Central memory CD4-positive, alpha-beta T cell (primary cell): ENCODE results near the gene PKLR.
A peak's percentile ranks its signal among the peaks of the same experiment; 100 is the strongest.
"Not testable (repeated sequence)": the region's sequence is repeated elsewhere in the genome, so short reads cannot be mapped to it uniquely, and the experiment has no call there.

ENCODE experiments used
- DNase-seq: peaks from one replicate; pipeline ENCODE4 v3.0.0; 2022
- total RNA-seq, 3 experiments: gene quantifications; one replicate each; lab custom pipeline; 2026; lab: John Stamatoyannopoulos, UW

The PKLR gene
- total RNA-seq: 0 to 0.11 (median 0) reads per million in 3 experiments

DNA sequence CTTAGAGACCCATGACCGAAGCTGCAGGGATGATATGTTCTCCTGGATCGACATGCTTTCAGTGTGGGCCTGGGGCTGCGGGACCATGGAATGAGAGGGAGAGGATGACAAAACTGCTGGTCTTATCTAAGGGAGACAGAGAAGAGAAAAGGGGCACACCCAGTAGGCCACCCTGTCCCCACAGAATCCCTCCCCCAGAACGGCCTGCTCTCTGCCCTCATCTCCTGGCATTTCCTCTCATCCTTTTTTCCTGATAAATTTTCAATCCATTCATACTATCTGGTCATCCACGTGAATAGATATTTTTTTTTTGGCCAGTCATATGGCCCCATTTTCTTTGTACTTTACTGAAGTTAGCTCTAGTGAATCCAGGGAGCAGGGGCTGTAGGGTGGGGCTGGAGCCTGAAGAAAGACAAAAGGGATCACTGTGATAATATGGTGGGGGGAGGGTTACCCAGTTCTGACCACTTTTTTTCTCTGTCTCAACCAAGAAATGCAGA, at the start of gene PKLR:
Gene PKLR, minus strand, starts transcription at position 97 of the 500 bp plus-strand sequence. Its CDS starts 43 bp downstream, at position 54.
- DNase-seq: no peak

DNA sequence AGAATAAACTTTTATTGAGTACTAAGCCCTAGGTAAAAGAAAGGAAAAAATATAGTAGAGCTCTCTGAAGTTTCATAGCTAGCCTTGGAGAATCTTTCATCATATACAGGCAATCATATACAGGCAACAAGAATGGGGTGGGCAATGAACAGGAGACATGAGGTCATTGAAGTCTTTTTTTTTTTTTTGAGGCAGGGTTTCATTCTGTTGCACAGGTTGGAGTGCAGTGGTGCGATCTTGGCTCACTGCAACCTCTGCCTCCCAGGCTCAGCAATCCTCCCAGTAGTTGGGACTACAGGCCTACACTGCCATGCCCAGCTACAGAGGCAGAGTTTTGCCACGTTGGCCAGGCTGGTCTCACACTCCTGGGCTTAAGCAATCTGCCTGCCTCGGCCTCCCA, 41.6 kb upstream of the PKLR start:
- DNase-seq: no peak

- no peak for DNase-seq
These were observed 38.4 kb upstream of the PKLR start for GRCh38 chr1:155339515-155340097.

DNA sequence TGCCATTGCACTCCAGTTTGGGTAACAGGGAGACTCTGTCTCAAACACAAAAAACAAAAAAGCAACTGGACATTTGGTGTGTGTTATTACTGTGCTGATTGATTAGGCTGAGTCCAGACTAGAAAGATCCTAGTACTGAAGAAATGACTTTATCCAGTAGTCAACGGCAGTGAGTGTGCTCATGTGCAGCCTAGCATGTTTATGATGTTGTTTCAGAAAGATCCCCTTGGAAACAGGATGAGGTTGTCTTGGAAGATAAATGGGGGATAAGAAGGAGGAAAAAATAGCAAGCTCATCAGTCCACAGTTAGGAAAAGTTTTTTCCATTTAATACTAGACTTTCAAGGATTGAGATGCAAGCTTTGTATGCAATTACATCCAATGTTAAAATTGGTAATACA, 33.7 kb upstream of the PKLR start:
- DNase-seq: no peak

DNA sequence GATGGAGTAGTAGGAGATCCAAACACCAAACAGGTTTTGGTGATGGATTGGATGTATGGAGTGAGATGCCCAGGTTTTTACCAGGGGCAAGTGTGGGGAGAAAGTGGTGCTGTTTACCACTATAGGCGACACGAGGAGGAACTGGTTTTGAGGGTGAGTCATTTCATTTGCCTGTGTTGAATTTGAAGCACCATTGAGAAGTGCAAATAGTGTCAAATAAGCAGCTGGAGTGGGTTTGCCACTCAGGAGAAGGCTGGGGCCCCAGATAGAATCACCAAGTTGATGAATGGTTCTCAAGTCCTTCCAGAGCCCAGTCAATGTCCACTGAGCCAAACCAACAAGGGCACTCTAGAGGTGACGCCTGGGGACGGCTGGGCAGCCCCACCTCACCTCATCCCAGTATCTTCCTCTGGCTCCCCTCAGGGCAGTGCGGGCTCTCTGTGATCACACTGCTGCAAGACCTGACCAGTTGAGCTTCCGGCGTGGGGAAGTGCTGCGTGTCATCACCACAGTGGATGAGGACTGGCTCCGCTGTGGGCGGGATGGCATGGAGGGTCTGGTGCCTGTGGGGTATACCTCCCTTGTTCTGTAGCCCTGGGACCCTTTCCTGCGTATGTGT, 28.9 kb upstream of the PKLR start:
- DNase-seq: no peak

GRCh38 chr1:155328856-155329255, 27.6 kb upstream of the PKLR start:
- DNase-seq: not testable (repeated sequence)

- DNase-seq: no peak
These were observed 26.7 kb upstream of the PKLR start for GRCh38 chr1:155327981-155328380.

- DNase-seq: no peak
These were observed 25.4 kb upstream of the PKLR start for GRCh38 chr1:155326631-155327037.

DNA sequence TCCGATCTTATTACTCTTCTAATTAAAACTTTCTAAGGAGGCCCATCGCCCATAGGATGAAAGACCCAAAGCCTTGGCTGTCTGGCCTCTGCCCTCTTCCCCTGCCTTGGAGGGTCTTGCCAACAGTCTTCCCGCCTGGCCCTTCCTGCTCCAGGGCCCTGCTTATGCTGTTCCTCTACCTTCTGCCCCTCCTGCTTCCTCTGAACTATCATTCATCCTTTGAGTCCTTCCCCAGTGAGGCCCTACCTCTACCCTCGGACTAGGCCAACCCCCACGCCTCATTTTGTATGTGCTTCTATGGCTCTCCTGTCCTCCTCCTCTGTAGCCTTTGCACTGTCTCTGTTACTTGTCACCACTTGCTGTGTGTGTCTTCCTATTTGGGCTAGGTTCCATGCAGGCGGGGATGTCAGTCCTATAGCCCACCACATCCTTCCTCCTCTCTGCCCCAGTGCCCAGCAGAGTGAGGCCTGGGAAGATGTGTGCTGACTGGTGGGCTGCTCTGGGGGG, 24.8 kb upstream of the PKLR start:
- no peak for DNase-seq

DNA sequence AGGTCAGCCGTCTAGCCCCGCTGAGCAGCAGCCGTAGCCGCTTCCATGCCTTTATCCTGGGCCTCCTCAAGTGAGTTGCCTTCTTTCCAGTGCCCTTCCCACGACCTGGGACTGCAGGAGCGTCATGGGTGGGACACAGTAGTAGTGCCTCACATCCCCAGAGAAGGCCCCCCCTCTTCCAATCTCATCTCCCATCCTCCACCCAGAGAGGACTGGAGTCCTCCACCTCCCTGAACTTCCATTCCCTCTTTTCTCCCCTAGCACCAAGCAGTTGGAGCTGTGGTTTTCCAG, 24.3 kb upstream of the PKLR start:
- DNase-seq: no peak

DNA sequence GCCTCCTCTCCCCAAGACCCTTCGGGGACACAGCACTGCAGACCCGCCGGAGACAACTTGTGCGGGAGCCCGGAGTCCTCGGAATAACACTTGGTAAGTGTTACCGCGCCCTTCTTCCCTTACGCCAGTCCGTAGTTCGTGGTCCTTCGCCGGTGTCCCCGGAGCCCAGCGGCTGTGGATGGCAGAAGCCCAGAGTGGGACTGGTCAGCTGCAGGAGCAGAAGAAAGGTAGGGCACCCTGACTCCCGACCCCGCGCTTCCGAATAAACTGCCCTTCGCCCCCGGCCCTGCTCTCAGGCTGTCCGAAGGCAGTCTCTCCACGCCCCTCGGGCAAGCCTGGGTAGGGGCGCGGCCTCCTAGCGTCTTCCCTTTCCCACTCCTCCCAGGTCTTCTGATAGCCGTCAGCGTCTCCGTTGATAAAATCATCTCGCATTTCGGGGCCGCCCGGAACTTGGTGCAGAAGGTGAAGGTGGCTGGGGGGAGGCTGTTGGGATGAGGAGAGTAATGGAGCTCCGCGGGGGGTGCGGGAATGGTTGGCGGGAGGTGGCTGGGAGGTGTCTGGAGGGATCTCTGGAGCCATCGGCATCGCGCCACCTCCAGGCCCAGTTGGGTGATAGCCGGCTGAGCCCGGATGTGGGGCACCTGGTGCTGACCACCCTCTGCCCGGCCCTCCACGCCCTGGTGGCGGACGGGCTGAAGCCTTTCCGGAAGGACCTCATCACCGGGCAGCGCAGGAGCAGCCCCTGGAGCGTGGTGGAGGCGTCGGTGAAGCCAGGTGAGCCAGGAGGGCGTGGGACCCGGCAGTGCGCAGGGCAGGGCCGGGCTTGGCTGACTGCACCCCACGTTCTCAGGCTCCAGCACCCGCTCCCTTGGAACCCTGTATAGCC, 23.7 kb upstream of the PKLR start:
- no peak for DNase-seq

GRCh38 chr1:155324037-155324716, 22.9 kb upstream of the PKLR start:
- peak; percentile 85 for DNase-seq

DNA sequence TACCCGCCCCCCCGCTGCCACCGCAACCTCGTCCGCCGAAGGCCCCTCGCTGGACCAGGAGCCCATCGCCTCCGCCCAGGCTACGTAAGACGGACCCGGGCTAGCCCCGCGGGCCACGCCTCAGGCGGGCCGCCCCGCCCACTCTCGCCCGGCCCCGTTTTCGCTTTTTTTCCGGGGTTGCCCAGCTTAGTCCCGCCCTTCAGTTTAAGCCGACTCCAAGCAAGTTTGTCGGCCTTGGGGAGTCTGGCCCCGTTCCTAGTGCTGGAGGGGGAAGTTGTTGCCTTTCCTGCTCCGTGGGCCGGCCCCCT, 22.4 kb upstream of the PKLR start:
- peak; percentile 71 for DNase-seq

DNA sequence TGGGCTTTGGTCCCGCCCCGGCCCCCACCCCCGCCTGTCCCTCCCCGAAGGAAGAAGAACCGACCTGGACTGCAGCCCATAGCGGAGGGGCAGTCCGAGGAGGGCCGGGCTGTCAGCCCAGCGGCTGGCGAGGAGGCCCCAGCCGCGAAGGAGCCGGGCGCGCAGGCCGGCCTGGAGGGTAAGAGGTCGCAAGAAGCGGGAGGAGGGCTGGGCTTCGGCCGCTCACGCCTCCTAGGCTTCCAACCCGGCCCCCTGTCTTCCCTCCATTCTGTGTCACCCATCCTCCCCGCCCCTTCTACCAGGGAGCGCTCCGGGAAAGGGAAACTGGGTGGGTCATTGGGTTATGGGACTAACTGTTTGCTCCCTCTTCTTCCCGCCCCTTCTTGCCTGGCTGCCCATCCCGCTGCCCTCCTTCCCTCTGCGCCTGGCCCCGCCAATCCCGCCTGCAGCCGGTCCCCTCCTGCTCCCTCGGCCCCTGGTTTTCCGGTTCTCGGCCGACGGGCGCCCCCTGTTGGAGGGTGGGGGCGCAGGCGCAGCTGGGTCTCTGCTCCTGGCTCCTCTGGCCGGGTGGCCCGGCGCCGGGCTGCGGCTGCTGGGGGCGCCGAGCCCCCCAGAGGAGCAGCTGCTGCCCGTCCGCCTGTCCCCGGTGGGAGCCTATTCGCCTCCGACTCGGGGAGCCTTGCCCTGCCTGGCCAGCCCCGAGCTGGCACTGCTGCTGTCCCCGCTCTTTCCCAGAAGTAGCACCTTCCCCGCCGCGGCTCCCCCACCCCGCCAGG, 21.9 kb upstream of the PKLR start:
- peak; percentile 79 for DNase-seq

GRCh38 chr1:155322571-155322952, 21.3 kb upstream of the PKLR start:
- no peak for DNase-seq

DNA sequence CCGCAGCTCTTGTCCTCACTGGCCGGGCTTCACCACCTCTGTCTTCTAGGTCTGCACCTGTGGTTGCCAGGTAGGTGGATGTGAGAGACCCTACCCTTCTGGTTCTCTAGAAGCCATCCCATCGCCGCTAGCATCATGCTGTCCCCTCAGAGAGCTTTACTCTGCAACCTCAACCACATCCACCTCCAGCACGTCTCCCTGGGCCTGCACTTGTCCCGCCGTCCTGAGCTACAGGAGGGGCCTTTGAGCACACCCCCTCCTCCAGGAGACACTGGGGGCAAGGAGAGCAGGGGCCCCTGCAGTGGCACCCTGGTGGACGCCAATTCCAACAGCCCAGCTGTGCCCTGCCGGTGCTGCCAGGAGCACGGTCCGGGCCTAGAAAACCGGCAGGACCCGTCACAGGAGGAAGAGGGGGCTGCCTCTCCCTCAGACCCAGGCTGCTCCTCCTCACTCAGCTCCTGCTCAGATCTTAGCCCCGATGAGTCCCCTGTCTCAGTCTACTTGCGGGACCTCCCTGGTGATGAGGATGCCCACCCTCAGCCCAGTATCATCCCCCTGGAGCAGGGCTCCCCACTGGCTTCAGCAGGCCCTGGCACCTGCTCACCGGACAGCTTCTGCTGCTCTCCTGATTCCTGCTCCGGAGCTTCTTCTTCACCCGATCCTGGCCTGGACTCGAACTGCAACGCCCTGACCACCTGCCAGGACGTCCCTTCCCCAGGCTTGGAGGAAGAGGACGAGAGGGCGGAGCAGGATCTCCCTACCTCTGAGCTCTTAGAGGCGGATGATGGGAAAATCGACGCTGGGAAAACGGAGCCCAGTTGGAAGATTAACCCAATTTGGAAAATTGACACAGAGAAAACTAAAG, 20.6 kb upstream of the PKLR start:
- no peak for DNase-seq

DNA sequence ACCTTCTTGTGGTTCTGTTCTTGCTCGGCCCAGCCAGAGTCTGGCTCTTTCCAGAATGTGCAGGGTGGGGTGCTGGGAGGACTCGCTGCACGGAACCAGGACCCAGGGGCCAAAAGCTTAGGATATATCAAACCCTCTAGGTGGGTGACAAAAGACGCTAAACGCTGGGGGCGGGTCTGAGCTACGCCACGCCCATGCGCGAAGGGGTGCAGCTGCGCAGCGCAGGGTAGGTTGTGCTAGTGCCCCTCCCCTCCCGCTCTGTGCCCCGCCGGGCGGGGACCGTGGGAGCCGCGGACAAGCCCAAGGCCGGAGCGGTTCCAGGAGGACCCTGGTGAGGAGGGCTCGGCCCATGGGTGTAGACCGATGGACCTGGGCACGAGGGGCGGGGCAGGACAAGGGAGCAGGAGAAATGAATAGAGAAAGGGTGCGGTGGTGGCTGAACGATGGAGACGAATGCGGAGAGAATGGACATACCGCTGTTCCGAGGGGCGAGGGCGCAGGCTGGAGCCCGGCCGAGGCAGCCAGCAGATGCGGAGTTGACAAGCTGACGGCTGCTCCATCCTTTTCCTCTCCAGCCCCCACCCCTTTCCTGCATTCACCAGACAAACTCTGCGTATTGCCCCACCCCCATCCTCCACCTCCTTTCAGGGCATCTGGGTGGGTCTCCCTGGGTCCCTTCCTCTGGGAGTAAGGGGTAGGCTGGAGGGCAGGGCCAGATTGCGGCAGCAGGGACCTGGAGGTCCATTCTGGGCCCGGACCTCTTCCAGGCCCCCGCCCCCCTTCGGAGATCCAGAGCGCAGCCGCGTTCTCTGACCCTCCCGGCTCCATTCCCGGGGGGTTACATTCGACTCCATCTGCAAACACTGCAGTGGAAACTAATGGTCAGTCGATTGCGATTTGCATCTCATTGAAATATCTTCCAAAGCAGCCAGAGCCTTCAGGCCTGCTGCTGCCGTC, 19.7 kb upstream of the PKLR start, which contains the start of gene RUSC1:
Gene RUSC1, plus strand, starts transcription at position 234 of the 957 bp plus-strand sequence. CDS start 880 bp downstream, outside the sequence.
- peak; percentile 62 for DNase-seq

DNA sequence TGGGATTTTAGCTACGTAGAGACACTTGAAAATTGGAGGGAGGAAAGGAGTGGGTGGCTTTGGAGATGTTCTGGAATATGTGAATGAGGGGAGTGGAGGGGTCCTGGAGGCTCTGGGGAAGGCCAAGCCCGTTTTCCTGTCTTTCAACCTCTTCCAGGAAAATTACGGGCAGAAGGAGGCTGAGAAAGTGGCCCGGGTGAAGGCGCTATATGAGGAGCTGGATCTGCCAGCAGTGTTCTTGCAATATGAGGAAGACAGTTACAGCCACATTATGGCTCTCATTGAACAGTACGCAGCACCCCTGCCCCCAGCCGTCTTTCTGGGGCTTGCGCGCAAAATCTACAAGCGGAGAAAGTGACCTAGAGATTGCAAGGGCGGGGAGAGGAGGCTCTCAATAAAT, 19.0 kb upstream of the PKLR start:
- DNase-seq: no peak

- no peak for DNase-seq
These were observed 18.3 kb upstream of the PKLR start for GRCh38 chr1:155319536-155319935.

GRCh38 chr1:155318082-155318481, 16.8 kb upstream of the PKLR start:
- no peak for DNase-seq
